CD4-positive, alpha-beta T cell treated with Interleukin-15 for 1 hour (primary cell): ENCODE measurements around the gene PAGE4.
A peak's percentile ranks its signal among the peaks of the same experiment; 100 is the strongest.

ENCODE experiments used
- DNase-seq: peaks from one replicate; pipeline ENCODE4 v3.0.0-alpha.2; 2020

Gene PAGE4

DNA sequence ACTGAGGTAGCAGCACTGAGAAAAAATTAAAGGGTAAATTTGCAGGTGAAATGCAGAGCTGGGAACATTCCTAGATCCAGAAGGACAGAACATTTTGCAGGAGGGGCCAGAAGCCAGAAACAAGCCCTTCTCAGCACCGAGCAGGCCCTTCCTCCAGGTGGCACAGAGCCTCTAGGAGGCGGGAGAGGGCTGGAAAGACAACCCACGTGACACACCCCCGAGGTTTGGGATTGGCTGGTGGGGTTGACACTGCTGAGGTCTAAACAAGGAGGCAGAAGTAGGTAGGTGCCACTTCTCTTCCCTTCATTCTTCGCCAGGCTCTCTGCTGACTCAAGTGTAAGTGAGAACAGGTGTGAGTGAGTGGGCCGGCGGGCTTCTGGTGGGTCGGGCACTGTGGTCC is at the start of gene PAGE4:
Gene PAGE4 (plus strand): TSS at position 288 of the 400 bp plus-strand sequence. CDS start 1,126 bp downstream, outside the sequence.
- no peak for DNase-seq

- no peak for DNase-seq
Observed at GRCh38 chrX:49784747-49785280, 44.3 kb upstream of the PAGE4 start.

DNA sequence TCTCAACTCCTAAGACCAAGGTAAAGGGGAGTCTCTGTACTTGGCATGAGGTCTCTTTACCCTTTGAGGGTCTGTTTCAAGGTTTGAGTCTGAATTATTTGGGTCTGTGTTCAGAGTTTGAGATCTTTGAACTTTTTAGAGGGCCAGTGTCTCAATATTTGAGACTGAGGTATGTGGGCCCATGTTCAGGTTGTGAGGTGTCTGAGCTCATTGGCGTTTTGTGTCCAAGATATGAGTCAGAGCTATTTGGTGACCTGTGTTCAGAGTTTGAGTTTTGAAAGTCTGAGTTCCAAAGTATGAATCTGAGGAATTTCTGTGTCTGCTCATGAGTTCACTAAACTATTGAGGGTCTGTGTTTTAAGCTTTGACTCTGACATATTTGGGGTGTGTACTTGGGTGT is 36.7 kb upstream of the PAGE4 start:
- DNase-seq: no peak

GRCh38 chrX:49793686-49794085 is 35.4 kb upstream of the PAGE4 start:
- DNase-seq: no peak

GRCh38 chrX:49799828-49800227 is 29.3 kb upstream of the PAGE4 start:
- DNase-seq: no peak

DNA sequence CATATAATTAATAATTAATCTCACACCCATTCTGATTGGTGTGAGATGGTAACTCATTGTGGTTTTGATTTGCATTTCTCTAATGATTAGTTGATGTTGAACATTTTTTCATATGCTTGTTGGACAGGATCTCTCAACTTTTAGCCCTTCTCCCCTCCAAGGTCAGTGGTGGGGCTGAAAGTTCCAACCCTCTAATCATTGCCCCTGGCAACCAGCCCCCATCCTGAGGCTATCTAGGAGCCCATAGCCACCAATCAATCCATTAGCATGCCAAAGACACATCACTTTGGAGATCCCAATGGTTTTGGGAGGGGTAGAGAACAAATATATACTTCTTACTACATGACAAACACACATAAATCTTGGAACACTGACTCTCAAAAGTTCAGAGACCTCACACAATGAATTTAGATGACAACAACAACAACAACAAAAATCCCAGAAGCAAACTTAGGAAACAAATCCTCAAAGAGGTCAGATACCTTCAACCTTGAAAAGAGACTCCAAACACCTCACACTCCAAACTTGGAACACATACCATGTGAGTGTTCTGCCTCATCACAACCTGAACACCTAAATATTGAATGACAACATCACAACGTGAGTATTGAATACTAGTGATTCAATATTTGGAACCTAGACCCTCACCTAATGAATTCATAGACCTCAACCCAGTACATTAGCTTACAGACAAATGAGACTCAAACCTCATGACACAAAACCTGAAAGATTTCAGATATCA is 19.0 kb upstream of the PAGE4 start:
- no peak for DNase-seq

DNA sequence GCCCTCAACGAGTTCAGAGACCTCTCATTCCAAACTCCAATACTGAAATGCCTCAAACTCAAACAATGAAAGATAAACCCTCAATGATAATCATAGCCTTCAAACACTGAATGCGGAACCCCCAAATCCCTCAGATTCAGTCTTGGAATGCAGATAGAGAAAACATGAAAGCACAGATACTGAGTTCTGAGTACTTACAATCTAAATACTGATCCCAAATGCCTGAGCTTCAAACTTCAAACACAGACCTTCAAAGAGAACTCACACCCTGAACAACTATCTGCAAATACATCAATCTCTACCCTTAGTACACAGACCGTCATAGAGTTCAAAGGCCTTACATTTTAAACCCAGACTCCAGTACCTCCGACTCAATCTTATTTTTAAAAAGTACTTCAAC is 16.9 kb upstream of the PAGE4 start:
- DNase-seq: no peak

DNA sequence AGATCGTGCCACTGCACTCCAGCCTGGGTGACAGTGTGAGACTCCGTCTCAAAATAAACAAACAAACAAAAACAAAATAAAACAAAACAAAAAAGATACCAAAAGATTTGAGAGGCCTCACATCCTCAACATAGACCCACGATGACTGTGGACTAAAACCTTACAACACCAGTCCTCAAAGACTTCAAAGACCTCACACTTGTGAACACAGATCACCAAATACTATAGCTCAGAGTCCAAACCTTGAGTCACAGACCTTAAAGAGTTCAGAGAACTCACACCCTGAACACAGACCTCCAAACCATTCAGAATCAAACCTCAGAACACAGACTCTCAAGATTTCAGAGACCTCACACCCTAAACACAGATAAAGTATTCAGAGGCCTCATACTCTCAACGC is 12.7 kb upstream of the PAGE4 start:
- DNase-seq: no peak

DNA sequence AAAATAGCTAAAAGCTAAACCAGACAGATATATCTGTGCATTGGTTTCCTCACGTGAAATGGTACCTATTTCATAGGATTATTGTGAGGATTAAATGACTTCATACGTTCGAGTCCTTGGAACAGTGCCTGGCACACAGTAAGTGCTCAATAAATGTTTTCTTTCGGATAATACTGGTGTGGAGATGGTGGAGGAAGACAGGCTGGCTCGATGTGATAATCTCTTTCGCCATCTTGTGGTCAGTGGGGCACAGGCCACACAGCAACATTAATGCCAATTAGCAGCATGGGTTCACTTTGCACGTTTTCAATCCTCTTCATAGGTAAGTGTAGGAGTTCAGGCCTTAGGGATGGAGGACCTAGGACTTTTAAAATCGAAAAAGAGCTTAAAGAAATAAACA is 9.3 kb downstream of the PAGE4 start:
- DNase-seq: no peak

DNA sequence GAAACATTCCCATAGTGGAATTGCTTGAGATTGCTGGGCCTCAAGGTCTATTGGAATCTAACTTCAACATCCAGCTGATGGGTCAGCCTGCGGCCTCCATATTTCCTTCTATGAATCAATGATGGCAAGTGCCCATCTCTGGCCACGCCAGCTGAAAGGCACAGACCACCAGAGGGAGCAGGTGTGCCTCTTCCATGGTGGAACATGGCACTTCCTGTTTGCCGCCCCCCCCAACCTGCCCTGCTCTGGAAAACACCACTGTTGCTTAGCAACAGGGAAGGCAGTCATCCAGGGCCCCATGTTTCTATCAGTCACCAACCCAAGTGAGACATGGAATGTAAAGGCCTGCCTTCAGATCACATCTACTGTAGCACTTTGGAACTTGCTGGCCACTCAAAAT is 11.6 kb downstream of the PAGE4 start:
- DNase-seq: peak; percentile 53

- no peak for DNase-seq
Observed at GRCh38 chrX:49842621-49843020, 13.5 kb downstream of the PAGE4 start.

DNA sequence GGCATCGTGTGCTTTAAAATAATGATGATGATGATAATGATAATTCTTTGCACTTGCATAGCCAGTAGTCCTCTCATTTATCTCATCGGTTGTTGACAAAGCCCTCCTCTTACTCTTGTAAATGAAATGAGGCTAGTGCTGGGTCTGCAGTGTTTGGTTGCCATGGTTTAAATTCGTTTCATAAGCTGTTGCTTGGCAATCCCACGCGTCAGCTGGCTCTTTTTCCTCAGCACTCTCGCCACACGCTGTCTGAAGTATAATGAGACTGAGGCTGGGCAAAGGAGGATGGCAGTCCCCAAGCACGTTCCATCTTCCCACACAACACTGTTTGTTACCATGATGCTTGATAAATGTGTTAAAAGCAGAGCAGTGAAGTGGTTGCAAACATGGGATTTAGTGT is 15.5 kb downstream of the PAGE4 start:
- no peak for DNase-seq

GRCh38 chrX:49845701-49846403 is 16.7 kb downstream of the PAGE4 start:
- no peak for DNase-seq

DNA sequence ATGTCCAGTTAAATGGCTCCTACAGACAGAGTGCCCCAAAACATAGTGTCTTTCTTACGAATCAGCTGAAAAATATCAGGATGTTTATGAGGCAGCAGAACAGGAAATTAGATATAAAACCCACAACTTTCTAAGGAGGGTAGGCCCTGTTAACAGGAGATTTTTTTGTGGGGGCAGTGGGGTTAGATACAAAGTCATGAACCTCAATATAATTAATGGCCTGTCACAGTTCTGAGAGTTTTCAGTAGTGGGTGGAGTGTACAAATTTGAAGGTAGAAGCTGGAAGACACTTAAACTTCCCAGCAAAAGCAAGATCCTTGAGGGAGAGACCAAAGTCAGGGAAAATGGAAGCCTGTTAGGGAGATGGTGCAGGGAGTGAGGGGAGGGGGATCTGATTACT is 17.4 kb downstream of the PAGE4 start:
- DNase-seq: no peak

DNA sequence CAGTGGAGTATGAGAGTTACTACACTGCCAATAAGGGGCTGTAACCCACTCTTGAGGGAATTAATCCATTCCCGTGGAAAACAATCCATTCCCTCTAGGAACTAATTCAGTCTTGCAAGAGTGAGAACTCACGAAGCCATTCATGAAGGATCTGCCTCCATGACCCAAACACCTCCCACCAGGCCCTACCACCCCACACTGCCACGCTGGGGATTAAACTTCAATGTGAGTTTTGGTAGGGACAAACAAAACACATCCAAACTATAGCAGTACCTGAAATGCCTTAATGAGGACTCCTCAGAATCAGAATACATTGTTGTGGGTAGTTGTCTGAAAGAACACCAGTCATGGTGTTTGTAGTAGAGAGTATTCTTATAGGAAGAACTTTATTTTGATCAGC is 19.2 kb downstream of the PAGE4 start:
- no peak for DNase-seq

GRCh38 chrX:49850028-49850427 is 20.9 kb downstream of the PAGE4 start:
- DNase-seq: no peak

DNA sequence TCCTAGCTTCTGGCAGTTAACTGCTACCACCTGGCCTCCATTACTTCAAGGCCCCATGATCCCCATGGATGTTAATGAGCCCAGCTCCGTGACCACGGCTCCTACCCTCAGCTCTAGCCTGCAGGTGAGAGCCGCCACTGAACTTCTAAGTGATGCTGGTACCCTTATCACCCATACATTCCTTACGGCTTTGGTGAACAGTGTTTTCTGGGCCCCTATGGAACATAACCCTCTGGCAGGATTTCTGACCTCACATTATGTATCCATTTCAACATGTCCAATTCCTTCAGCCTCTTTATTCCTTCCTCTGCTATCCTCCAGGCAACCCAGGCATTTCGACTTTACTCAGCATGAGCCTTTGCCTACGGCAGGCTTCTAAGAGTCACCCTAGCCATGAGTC is 24.6 kb downstream of the PAGE4 start:
- DNase-seq: no peak

DNA sequence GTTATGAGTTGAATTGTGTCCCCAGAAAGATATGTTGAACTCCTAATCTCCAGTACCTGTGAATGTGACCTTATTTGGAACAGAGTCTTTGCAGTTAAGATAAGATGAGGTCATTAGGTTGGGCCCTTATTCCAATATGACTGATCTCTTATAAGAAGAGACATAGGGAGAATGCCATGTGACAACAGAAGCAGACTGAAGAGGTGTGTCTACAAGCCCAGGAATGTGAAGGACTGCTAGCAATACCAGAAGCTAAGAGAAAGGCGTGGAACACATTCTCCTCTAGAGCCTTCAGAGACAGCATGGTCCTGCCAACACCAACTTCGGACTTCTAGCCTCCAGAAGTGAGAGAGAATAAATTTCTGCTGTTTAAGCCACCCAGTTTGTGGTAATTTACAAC is 27.7 kb downstream of the PAGE4 start:
- DNase-seq: no peak

DNA sequence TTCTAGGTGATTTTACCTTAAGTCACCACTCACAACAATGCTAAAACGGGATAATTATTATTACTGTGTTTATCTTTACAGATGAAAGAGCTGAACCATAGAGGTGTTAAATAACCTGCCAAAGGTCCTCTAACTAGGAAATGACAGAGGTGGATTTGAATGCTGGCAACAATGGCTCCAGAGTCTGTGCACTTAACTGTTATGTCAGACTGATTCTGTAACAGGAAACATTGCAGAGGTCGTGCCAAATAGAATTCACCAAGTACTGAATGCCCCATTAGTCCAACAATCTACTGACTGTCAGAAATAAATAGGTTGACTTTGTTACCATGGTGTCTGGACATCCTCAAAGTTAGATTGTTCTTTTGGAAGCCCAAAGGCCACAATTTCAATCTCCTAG is 29.2 kb downstream of the PAGE4 start:
- DNase-seq: no peak

- no peak for DNase-seq
Observed at GRCh38 chrX:49859491-49859890, 30.4 kb downstream of the PAGE4 start.

- no peak for DNase-seq
Observed at GRCh38 chrX:49860867-49861535, 31.9 kb downstream of the PAGE4 start.

- no peak for DNase-seq
Observed at GRCh38 chrX:49862093-49862492, 33.0 kb downstream of the PAGE4 start.

GRCh38 chrX:49868739-49869138 is 39.6 kb downstream of the PAGE4 start:
- DNase-seq: no peak

GRCh38 chrX:49876750-49877149 is 47.6 kb downstream of the PAGE4 start:
- DNase-seq: no peak
